Activated naive CD4-positive, alpha-beta T cell treated with anti-CD3 and anti-CD28 coated beads for 36 hours (primary cell): ENCODE measurements around the gene DLX4. TPM values are rescaled to one million over a fixed set of nuclear protein-coding genes. Genes with fewer than 3 reads are reported as not detected.

Experiments
- CTCF ChIA-PET: fragments of 350-600 bp; sonication (Branson Sonifier 250); formaldehyde crosslinking; loops from one replicate; lab custom pipeline; 2021; ENCODE audit warnings: antibody characterized with exemption; lab: Charles Lee
- DNase-seq: peaks from one replicate; pipeline ENCODE4 v3.0.0-alpha.2; 2020
- H3K27ac Mint-ChIP-seq: one replicate; pipeline ENCODE4 v1.8.0; 2021; ENCODE audit warnings: mild to moderate bottlenecking, mixed read lengths
- H3K27me3 Mint-ChIP-seq: one replicate; pipeline ENCODE4 v1.8.0; 2021; ENCODE audit warnings: low read depth, mixed read lengths
- H3K36me3 Mint-ChIP-seq: one replicate; pipeline ENCODE4 v1.8.0; 2021; ENCODE audit warnings: low read depth, mixed read lengths
- H3K4me1 Mint-ChIP-seq: one replicate; pipeline ENCODE4 v1.8.0; 2021; ENCODE audit warnings: low read depth, mixed read lengths
- H3K4me3 Mint-ChIP-seq: one replicate; pipeline ENCODE4 v1.8.0; 2021; ENCODE audit warnings: mild to moderate bottlenecking, moderate library complexity, mixed read lengths
- H3K9me3 Mint-ChIP-seq: one replicate; pipeline ENCODE4 v1.8.0; 2021; ENCODE audit warnings: mixed read lengths
- intact Hi-C: fragments of 100-400 bp; cut with micrococcal nuclease; formaldehyde crosslinking; loops from one replicate; pipeline ENCODE4 v1.15.1; 2023
- total RNA-seq, 2 experiments: library from RNA; stranded (reverse); gene quantifications; one replicate each; pipeline ENCODE4 v1.2.3, GENCODE V29; 2021

Gene DLX4
- total RNA-seq, 2 experiments from 2014 or later: 0.67 to 0.81 TPM

- no peak for DNase-seq
- H3K4me1 Mint-ChIP-seq: peaks cover 22% of the 10 kb centered on the region
- peaks cover 62% of the 10 kb centered on the region for H3K27me3 Mint-ChIP-seq
- intact Hi-C loops: loop anchor here (1.0 kb wide), 4 partner anchors 47 to 433 kb away; no protein-coding TSS in a partner anchor
- no peaks in the 10 kb centered on the region for H3K36me3 Mint-ChIP-seq
- H3K4me3 Mint-ChIP-seq: no peak overlapping the region
- CTCF ChIA-PET: interaction anchor here (0.6 to 7.0 kb wide), 34 partner anchors 11 to 692 kb away, joined by 3 to 184 read pairs (median 8); partner anchors contain the start of genes ITGA3 and PDK2
- H3K27ac Mint-ChIP-seq: no peak overlapping the region
- H3K9me3 Mint-ChIP-seq: no peaks in the 10 kb centered on the region
Observed at GRCh38 chr17:49998836-49999511, 30.0 kb downstream of the DLX4 start.

- no peak for DNase-seq
- no peak overlapping the region for H3K4me3 Mint-ChIP-seq
- intact Hi-C loops: no loop called here
- CTCF ChIA-PET: interaction anchor here (0.7 to 1.4 kb wide), 2 partner anchors 35 to 84 kb away, joined by 3 to 6 read pairs; no protein-coding TSS in a partner anchor
- no peak overlapping the region for H3K27ac Mint-ChIP-seq
- H3K9me3 Mint-ChIP-seq: peaks cover 2% of the 10 kb centered on the region
- no peaks in the 10 kb centered on the region for H3K4me1 Mint-ChIP-seq
- peaks cover 37% of the 10 kb centered on the region for H3K27me3 Mint-ChIP-seq
- no peaks in the 10 kb centered on the region for H3K36me3 Mint-ChIP-seq
Observed at GRCh38 chr17:50003911-50004310, 34.9 kb downstream of the DLX4 start.

GRCh38 chr17:50009282-50009681 lies 40.3 kb downstream of the DLX4 start:
- intact Hi-C loops: no loop called here
- CTCF ChIA-PET: interaction anchor here (0.8 kb wide), 1 partner anchor 57 kb away, joined by 3 read pairs; no protein-coding TSS in a partner anchor
- H3K4me3 Mint-ChIP-seq: no peak overlapping the region

DNA sequence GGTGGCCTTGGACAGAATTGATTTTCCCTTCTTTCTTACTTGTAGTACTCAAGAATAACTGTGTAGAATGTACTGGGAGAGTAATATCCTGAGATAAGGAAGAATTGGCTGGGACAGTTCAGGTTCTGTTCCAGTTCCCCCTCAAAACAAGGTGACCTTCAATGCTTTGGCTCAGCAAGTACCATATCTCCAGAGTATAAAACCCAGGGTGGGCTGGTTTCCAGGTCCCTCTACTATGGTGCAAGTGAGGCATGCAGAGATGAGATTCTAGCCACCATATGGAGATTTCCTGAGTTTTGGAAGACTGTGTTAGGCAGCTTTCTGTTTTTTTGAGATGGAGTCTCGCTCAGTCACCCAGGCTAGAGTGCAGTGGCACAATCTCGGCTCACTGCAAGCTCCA lies 44.1 kb downstream of the DLX4 start:
- no peak overlapping the region for H3K4me3 Mint-ChIP-seq
- CTCF ChIA-PET: no interaction called here
- H3K36me3 Mint-ChIP-seq: no peaks in the 10 kb centered on the region
- DNase-seq: no peak
- peaks cover 26% of the 10 kb centered on the region for H3K9me3 Mint-ChIP-seq
- intact Hi-C loops: no loop called here
- peaks cover 17% of the 10 kb centered on the region for H3K27me3 Mint-ChIP-seq
- no peak overlapping the region for H3K27ac Mint-ChIP-seq
- no peaks in the 10 kb centered on the region for H3K4me1 Mint-ChIP-seq

More at GRCh38 chr17:50009282-50009681, 40.3 kb downstream of the DLX4 start:
- DNase-seq: no peak
- Mint-ChIP-seq H3K27ac (no peak overlapping the region), H3K9me3 (peaks cover 18% of the 10 kb centered on the region), H3K4me1 (no peaks in the 10 kb centered on the region), H3K36me3 (no peaks in the 10 kb centered on the region), H3K27me3 (peaks cover 23% of the 10 kb centered on the region)

GRCh38 chr17:50014471-50015088 lies 45.6 kb downstream of the DLX4 start:
- intact Hi-C loops: no loop called here
- CTCF ChIA-PET: interaction anchor here (1.3 to 1.4 kb wide), 3 partner anchors 73 to 80 kb away, joined by 3 read pairs; no protein-coding TSS in a partner anchor
- Mint-ChIP-seq H3K27me3 (peaks cover 7% of the 10 kb centered on the region), H3K27ac (no peak overlapping the region), H3K36me3 (no peaks in the 10 kb centered on the region), H3K4me3 (no peak overlapping the region), H3K9me3 (peaks cover 17% of the 10 kb centered on the region), H3K4me1 (no peaks in the 10 kb centered on the region)
- no peak for DNase-seq

GRCh38 chr17:50015146-50015545 lies 46.2 kb downstream of the DLX4 start:
- H3K4me1 Mint-ChIP-seq: no peaks in the 10 kb centered on the region
- no peak overlapping the region for H3K27ac Mint-ChIP-seq
- no peak for DNase-seq
- peaks cover 17% of the 10 kb centered on the region for H3K9me3 Mint-ChIP-seq
- H3K4me3 Mint-ChIP-seq: no peak overlapping the region
- H3K27me3 Mint-ChIP-seq: peaks cover 7% of the 10 kb centered on the region
- H3K36me3 Mint-ChIP-seq: no peaks in the 10 kb centered on the region
- intact Hi-C loops: no loop called here
- CTCF ChIA-PET: interaction anchor here (1.3 to 1.4 kb wide), 3 partner anchors 73 to 79 kb away, joined by 3 read pairs; no protein-coding TSS in a partner anchor

- CTCF ChIA-PET: interaction anchor here (0.8 to 1.9 kb wide), 3 partner anchors 22 to 75 kb away, joined by 3 to 5 read pairs (median 4); no protein-coding TSS in a partner anchor
- Mint-ChIP-seq H3K4me3 (no peak overlapping the region), H3K4me1 (no peaks in the 10 kb centered on the region), H3K27me3 (no peaks in the 10 kb centered on the region), H3K9me3 (peaks cover 9% of the 10 kb centered on the region), H3K36me3 (no peaks in the 10 kb centered on the region), H3K27ac (no peak overlapping the region)
- intact Hi-C loops: no loop called here
- no peak for DNase-seq
Observed at GRCh38 chr17:50018909-50019308, 49.9 kb downstream of the DLX4 start.

DNA sequence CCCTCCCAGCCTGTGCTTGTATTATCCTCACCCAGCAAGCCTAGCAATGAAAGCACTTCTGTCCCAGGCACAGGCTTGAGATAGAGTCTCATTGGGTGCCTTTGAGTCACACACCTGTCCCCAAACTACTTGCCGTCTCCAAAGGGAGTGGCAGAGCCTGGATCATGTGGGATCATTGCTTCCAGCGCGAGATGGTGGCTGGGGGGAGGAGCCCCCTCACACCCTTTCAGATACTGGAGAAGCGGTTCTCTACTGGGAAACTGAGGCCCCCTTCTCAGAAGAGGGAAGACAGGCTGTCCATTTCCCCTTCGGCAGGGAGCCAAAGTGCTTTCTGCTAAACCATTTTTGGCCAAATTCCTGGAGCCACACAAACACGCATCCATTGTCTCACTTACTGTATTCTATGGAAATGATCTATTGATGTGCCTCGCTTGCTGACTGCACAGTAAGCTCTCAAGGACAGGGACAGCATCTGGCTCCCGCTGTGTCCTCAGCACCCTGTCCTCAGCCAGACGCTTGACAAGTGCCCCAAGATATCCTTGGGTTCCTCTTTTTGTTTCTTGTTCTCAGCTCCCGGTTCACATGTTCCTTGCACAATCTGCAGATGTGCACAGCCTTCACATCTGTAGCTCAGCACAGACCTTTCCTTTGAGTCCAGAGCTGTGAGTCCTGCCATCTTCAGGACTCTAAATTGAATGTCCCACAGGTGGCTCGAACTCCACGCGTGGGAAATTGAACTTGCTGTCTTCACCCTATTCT lies 52.0 kb downstream of the DLX4 start:
- CTCF ChIA-PET: interaction anchor here (0.8 to 1.8 kb wide), 5 partner anchors 24 to 304 kb away, joined by 3 to 11 read pairs (median 4); no protein-coding TSS in a partner anchor
- Mint-ChIP-seq H3K4me1 (no peaks in the 10 kb centered on the region), H3K4me3 (no peak overlapping the region), H3K27me3 (no peaks in the 10 kb centered on the region), H3K36me3 (no peaks in the 10 kb centered on the region), H3K9me3 (no peaks in the 10 kb centered on the region), H3K27ac (no peak overlapping the region)
- DNase-seq: no peak
- intact Hi-C loops: no loop called here

DNA sequence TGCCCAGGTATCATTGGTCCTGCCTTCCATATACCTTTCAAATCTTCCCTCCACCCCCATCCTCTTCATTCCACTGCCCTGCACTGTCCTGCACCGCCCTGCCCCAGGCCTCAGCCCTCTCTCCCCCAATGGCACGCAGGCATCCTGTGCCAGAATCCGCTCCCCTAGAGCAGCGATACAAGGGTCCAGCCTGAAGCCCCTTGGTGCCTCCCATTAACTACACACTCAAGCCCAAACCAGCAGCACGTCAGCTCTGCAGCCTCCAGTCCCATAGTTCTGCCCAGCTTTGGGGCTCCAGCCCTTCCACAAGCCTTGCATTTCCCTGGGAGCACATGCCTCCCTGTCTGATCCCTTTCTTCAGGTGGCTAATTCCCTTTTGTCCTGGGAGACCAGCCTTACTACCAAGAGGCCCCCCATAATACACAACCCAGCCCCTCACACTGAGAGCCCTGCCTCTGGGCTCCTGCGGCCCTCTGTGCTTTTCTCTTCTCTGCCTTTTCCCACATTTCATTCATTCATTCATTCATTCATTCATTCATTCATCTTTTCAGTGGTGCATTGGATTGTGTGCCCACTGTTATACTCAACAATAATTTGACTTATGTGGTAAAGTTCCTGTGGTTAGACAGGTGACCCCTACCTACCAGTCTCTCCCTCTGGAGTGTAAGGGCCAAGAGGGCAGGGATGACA lies 52.8 kb downstream of the DLX4 start:
- CTCF ChIA-PET: interaction anchor here (0.6 to 1.8 kb wide), 7 partner anchors 25 to 303 kb away, joined by 3 to 11 read pairs (median 4); no protein-coding TSS in a partner anchor

GRCh38 chr17:50022463-50023130 lies 53.6 kb downstream of the DLX4 start:
- Mint-ChIP-seq H3K27ac (no peak overlapping the region), H3K4me1 (peaks cover 8% of the 10 kb centered on the region), H3K27me3 (peaks cover 5% of the 10 kb centered on the region), H3K36me3 (no peaks in the 10 kb centered on the region), H3K9me3 (no peaks in the 10 kb centered on the region), H3K4me3 (no peak overlapping the region)
- intact Hi-C loops: no loop called here
- no peak for DNase-seq
- CTCF ChIA-PET: interaction anchor here (1.2 kb wide), 1 partner anchor 65 kb away, joined by 8 read pairs; no protein-coding TSS in a partner anchor

More for the DNA sequence above, 52.8 kb downstream of the DLX4 start:
- intact Hi-C loops: no loop called here
- peaks cover under 1% of the 10 kb centered on the region for H3K27me3 Mint-ChIP-seq
- H3K4me3 Mint-ChIP-seq: no peak overlapping the region
- H3K27ac Mint-ChIP-seq: no peak overlapping the region
- H3K9me3 Mint-ChIP-seq: no peaks in the 10 kb centered on the region
- H3K4me1 Mint-ChIP-seq: peaks cover 2% of the 10 kb centered on the region
- H3K36me3 Mint-ChIP-seq: no peaks in the 10 kb centered on the region
- DNase-seq: no peak

- Mint-ChIP-seq H3K27ac (no peak overlapping the region), H3K4me3 (no peak overlapping the region), H3K27me3 (peaks cover 14% of the 10 kb centered on the region), H3K4me1 (peaks cover 15% of the 10 kb centered on the region), H3K9me3 (no peaks in the 10 kb centered on the region), H3K36me3 (no peaks in the 10 kb centered on the region)
- CTCF ChIA-PET: no interaction called here
- DNase-seq: no peak
- intact Hi-C loops: no loop called here
Observed at GRCh38 chr17:50023520-50023919, 54.5 kb downstream of the DLX4 start.
